ENCODE measurements around the gene HCAR2.

Gene HCAR2

DNA sequence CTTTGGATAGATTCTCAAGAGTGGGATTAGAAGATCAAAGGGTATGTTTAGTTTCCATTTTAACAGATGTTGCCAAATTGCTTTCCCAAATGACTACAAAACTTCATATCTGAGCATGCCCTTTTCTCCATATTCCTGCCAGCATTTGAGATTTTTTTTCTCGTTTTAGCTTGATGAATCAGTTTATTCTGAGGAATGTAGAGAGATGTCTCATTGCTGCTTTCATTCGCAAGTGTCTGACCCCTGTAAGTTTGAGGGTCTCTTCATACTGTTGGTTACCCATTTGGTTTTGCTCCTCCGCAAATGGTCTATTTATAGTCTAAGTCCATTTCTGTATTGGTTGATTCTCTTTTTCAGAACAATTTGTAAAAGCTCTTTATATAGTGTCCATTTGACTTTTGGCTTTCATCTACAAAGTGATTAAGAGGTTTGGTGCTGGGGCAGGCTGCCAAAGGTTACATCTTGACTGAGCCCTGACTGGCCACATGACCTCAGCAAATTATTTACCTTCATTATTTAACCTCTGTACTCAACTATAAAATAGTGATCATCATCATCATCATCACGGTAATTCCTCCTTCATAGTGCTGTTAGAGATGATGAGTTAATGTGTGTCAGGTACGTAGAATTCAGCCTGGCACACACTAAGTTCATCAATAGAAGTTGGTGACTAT, 33.6 kb downstream of the HCAR2 start:
- TF ChIP-seq GATA2 (IDR thresholded peaks at IDR 0.05; ENCODE audit: low read depth, low read length) (no peak), GATA3 (IDR thresholded peaks at IDR 0.05; ENCODE audit: low read depth, low read length) (no peak)

DNA sequence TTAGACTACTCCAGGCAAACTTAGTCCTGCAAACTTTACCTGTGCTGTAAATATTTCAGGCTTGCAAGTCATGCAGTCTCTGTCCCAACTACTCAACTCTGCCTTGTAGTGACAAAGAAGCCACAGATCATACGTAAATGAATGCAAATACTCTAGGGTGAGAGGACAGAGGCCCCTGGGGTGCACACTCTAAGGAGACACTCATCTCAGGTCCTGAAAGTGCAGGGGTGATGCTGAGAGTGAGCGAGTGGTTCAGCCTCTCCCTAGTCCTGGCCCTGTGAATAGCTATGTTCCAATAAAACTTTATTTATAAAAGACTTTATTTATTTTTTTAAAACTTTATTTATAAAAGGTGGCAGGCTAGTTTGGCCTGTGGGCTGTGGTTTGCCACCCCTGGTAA, 34.9 kb downstream of the HCAR2 start:
- TF ChIP-seq GATA2 (IDR thresholded peaks at IDR 0.05; ENCODE audit: low read depth, low read length) (no peak), GATA3 (IDR thresholded peaks at IDR 0.05; ENCODE audit: low read depth, low read length) (no peak)

DNA sequence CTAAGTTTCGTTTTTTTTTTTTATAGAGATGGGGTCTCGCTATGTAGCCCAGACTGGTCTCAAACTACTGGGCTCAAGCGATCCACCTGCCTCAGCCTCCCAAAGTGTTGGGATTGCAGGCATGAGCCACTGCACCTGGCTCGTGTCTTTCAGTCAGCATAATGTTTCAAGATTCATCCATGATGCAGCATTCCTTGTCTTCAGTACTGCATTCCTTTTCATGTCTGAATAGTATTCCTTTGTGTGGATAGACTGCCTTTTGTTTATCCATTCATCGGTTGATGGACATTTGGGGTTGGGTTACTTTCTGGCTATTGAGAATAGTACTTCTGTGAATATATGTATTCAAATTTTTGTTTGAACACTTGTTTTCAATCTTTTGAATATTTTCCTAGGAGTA, 37.4 kb downstream of the HCAR2 start:
- TF ChIP-seq GATA2 (IDR thresholded peaks at IDR 0.05; ENCODE audit: low read depth, low read length): no peak
- no peak for TF ChIP-seq GATA3 (IDR thresholded peaks at IDR 0.05; ENCODE audit: low read depth, low read length)

DNA sequence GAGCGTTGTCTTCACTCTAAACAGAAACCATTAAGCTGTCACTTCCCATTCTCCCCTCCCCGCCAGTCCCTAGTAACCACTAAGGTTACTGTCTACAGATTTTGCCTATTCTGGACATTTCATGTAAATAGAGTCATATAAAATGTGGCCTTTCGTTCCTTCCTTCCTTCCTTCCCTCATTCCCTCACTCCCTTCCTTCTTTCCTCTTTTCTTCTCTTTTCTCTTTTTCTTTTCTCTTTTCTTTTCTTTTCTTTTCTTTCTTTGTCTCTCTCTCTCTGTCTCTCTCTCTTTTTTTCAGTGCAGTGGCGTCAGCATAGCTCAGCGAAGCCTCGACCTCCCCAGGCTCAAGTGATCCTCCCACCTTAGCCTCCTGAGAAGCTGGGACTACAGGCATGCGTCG, 37.8 kb downstream of the HCAR2 start:
- TF ChIP-seq GATA3 (IDR thresholded peaks at IDR 0.05; ENCODE audit: low read depth, low read length) (no peak), GATA2 (IDR thresholded peaks at IDR 0.05; ENCODE audit: low read depth, low read length) (no peak)

DNA sequence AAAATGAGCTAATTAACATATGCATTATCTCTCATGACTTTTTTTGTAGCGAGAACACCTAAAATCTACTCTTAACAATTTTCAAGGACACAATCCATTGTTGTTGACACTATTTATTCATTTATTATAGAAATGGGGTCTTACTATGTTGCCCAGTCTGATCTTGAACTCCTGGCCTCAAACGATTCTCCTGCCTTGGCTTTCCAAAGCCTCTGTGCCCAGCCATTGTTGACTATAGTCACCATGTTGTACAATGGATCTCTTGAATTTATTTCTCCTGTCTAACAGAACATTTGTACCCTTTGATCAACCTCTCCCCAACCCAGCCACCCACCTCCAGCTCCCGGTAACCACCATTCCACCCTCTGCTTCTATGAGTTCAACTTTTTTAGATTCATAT, 41.2 kb downstream of the HCAR2 start:
- TF ChIP-seq GATA2 (IDR thresholded peaks at IDR 0.05; ENCODE audit: low read depth, low read length) (no peak), GATA3 (IDR thresholded peaks at IDR 0.05; ENCODE audit: low read depth, low read length) (no peak)

DNA sequence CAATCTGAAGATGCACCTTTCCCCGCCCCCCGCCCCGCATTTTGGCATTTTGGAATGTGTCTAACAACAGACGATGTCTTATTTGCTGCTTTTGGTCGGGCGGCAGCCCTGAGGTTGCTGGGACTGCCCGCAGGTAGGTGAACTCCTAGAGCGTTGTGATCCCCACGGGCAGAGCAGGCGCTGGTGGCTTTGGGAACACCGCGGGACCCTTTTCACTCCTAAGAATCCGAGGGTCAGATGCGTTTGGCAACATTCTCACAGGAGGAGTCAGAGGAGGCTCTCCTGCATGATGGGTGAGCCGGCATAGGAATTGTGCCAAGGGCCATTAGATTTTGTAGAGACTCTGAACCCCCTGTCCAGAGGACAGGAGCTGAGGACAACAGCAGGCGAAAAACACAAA, 41.9 kb downstream of the HCAR2 start:
- TF ChIP-seq GATA2 (IDR thresholded peaks at IDR 0.05; ENCODE audit: low read depth, low read length) (no peak), GATA3 (IDR thresholded peaks at IDR 0.05; ENCODE audit: low read depth, low read length) (no peak)

DNA sequence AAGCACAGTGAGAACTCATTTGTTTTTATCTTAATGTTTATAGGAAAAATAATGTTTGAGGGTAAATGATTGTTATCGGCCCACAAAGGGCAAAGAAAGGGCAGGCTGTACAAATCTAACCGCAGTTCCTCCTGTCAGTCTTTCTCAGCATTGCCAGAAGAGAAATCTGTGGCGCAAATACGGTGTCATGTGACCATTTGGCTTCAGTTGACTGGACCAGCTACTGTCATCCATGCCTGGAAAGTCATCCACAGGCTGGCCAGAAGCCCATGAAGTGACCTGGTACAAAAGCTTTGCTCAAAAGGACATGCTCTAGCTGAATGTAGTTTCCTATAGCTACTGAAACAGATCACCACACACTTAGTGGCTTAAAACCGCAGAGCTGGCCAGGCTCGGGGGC, 43.6 kb downstream of the HCAR2 start:
- no peak for TF ChIP-seq GATA3 (IDR thresholded peaks at IDR 0.05; ENCODE audit: low read depth, low read length)
- TF ChIP-seq GATA2 (IDR thresholded peaks at IDR 0.05; ENCODE audit: low read depth, low read length): no peak

DNA sequence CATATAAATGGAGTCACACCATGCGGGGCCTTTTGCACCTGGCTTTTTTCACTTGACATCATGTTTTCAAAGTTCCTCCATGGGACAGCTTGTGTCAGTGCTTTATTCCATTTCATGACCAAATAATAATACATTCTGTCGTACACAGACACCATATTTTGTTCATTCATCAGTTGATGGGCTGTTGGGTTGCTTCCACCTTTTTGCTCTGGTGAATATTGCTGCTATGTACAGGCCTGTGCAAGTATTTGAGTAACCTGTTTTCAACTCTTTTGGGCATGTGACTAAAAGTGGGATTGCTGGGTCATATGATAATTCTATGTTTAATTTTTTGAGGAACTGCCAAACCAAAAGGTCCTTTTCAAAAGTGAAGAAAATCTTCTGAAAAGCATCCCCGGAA, 46.9 kb downstream of the HCAR2 start:
- no peak for TF ChIP-seq GATA2 (IDR thresholded peaks at IDR 0.05; ENCODE audit: low read depth, low read length)
- TF ChIP-seq GATA3 (IDR thresholded peaks at IDR 0.05; ENCODE audit: low read depth, low read length): no peak

DNA sequence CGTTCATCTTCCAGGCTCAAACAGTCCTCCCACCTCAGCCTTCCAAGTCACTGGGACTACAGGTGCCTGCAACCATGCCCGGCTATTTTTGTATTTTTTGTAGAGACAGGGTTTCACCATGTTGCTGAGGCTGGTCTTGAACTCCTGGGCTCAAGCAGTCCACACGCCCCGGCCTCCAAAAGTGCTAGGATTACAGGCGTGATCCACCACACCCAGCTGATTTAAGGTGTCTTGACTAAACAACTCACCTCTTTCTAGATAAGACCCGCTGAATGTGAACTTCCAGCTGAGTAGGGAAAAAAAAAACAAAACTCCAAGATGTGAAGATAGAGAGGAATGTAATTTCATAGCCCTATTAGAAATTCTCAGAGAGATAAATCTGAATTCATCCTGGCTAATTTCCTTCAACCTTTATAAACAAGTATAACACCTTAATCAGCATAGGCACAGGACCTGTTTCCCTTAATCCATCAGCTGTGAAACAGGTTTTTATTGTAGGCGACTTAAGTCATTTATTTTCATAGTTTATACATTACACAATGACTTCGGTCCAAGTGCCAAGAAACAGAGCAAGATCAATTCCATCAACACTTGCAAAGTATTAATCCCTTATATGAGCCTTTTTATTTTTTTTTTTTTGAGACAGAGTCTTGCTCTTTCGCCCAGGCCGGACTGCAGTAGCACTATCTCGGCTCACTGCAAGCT, 51.5 kb downstream of the HCAR2 start:
- no peak for TF ChIP-seq GATA3 (IDR thresholded peaks at IDR 0.05; ENCODE audit: low read depth, low read length)
- no peak for TF ChIP-seq GATA2 (IDR thresholded peaks at IDR 0.05; ENCODE audit: low read depth, low read length)

Data from SH-SY5Y (cell line).